DMS79 treated with DMSO at 0.1 percent for 48 hours (cell line): ENCODE results near the gene SELENBP1.
A peak's percentile ranks its signal among the peaks of the same experiment; 100 is the strongest.
"Not testable (repeated sequence)": the region's sequence is repeated elsewhere in the genome, so short reads cannot be mapped to it uniquely, and the experiment has no call there.

Experiments used
- DNase-seq: peaks from one replicate; lab custom pipeline; 2025; lab: John Stamatoyannopoulos, UW

Gene SELENBP1

GRCh38 chr1:151372058-151372934, at the start of gene SELENBP1:
SELENBP1 (minus strand) TSS chr1:151372705; CDS start chr1:151372641, 64 bp downstream.
- DNase-seq, result peak; percentile 92

GRCh38 chr1:151419819-151420218, 47.3 kb upstream of the SELENBP1 start:
- no peak for DNase-seq

GRCh38 chr1:151418081-151418480, 45.6 kb upstream of the SELENBP1 start:
- DNase-seq, result no peak

- DNase-seq, result no peak
These were observed 43.7 kb upstream of the SELENBP1 start for GRCh38 chr1:151416231-151416630.

- DNase-seq, result no peak
These were observed 39.4 kb upstream of the SELENBP1 start for GRCh38 chr1:151411884-151412283.

GRCh38 chr1:151408891-151409290, 36.4 kb upstream of the SELENBP1 start:
- no peak for DNase-seq

- DNase-seq, result no peak
These were observed 34.8 kb upstream of the SELENBP1 start for GRCh38 chr1:151407304-151407703.

GRCh38 chr1:151406176-151406575, 33.7 kb upstream of the SELENBP1 start:
- no peak for DNase-seq

- DNase-seq, result no peak
These were observed 32.9 kb upstream of the SELENBP1 start for GRCh38 chr1:151405187-151405951.

- DNase-seq, result no peak
These were observed 31.1 kb upstream of the SELENBP1 start for GRCh38 chr1:151403612-151404011.

GRCh38 chr1:151402764-151403163, 30.3 kb upstream of the SELENBP1 start:
- DNase-seq, result no peak

GRCh38 chr1:151401860-151402259, 29.4 kb upstream of the SELENBP1 start:
- DNase-seq, result no peak

- no peak for DNase-seq
These were observed 28.8 kb upstream of the SELENBP1 start for GRCh38 chr1:151401125-151401788.

- peak; percentile 93 for DNase-seq
These were observed 27.0 kb upstream of the SELENBP1 start, which contains the start of gene PSMB4 for GRCh38 chr1:151399324-151400171. PSMB4 (plus strand) TSS chr1:151399573; CDS start chr1:151399588, 15 bp downstream.

GRCh38 chr1:151396265-151396664, 23.8 kb upstream of the SELENBP1 start:
- DNase-seq, result not testable (repeated sequence)

- DNase-seq, result no peak
These were observed 21.1 kb upstream of the SELENBP1 start for GRCh38 chr1:151393583-151393982.

- no peak for DNase-seq
These were observed 18.6 kb upstream of the SELENBP1 start for GRCh38 chr1:151391079-151391563.

GRCh38 chr1:151390221-151391078, 17.9 kb upstream of the SELENBP1 start:
- not testable (repeated sequence) for DNase-seq

GRCh38 chr1:151386002-151386401, 13.5 kb upstream of the SELENBP1 start:
- no peak for DNase-seq

- DNase-seq, result no peak
These were observed 12.1 kb upstream of the SELENBP1 start for GRCh38 chr1:151384584-151384983.
